Activated CD4-positive, alpha-beta T cell treated with anti-CD3 and anti-CD28 coated beads for 48 hours (primary cell): Measurements from ENCODE around the gene ZFP92.

ENCODE experiments used
- DNase-seq: peaks from one replicate; pipeline ENCODE4 v3.0.0-alpha.2; 2020

The ZFP92 gene

GRCh38 chrX:153441296-153441695 lies 30.0 kb downstream of the ZFP92 start:
- no peak for DNase-seq

GRCh38 chrX:153441981-153442380 lies 30.7 kb downstream of the ZFP92 start:
- no peak for DNase-seq

- DNase-seq = no peak
Measured at GRCh38 chrX:153442463-153442862, 31.2 kb downstream of the ZFP92 start.

- DNase-seq = no peak
Measured at GRCh38 chrX:153443476-153444332, 32.4 kb downstream of the ZFP92 start.

GRCh38 chrX:153444333-153445011 lies 33.2 kb downstream of the ZFP92 start:
- DNase-seq = no peak

- DNase-seq = no peak
Measured at GRCh38 chrX:153445106-153445855, 34.0 kb downstream of the ZFP92 start.

- DNase-seq = no peak
Measured at GRCh38 chrX:153445856-153446635, 34.8 kb downstream of the ZFP92 start, which contains the start of gene TREX2. Gene TREX2 (minus strand): TSS chrX:153446056. CDS start chrX:153445430, 626 bp downstream.

- no peak for DNase-seq
Measured at GRCh38 chrX:153446636-153446936, 35.3 kb downstream of the ZFP92 start.

- no peak for DNase-seq
Measured at GRCh38 chrX:153446950-153447580, 35.8 kb downstream of the ZFP92 start.

- no peak for DNase-seq
Measured at GRCh38 chrX:153447581-153447960, 36.3 kb downstream of the ZFP92 start.

GRCh38 chrX:153448556-153449367 lies 37.5 kb downstream of the ZFP92 start:
- DNase-seq = no peak

GRCh38 chrX:153449368-153450113 lies 38.3 kb downstream of the ZFP92 start:
- DNase-seq = no peak

GRCh38 chrX:153450114-153450948 lies 39.1 kb downstream of the ZFP92 start:
- no peak for DNase-seq

GRCh38 chrX:153450949-153451277 lies 39.6 kb downstream of the ZFP92 start:
- no peak for DNase-seq

- no peak for DNase-seq
Measured at GRCh38 chrX:153454901-153455550, 43.8 kb downstream of the ZFP92 start.

GRCh38 chrX:153455571-153455970 lies 44.3 kb downstream of the ZFP92 start:
- no peak for DNase-seq

- no peak for DNase-seq
Measured at GRCh38 chrX:153456161-153456560, 44.9 kb downstream of the ZFP92 start.

GRCh38 chrX:153456704-153457103 lies 45.4 kb downstream of the ZFP92 start:
- no peak for DNase-seq

GRCh38 chrX:153457136-153457825 lies 46.0 kb downstream of the ZFP92 start:
- no peak for DNase-seq
